ENCODE results near the gene FGF6.
A peak's percentile ranks its signal among the peaks of the same experiment; 100 is the strongest.

Gene FGF6

GRCh38 chr12:4446335-4446734 is 720 bp upstream of the FGF6 start:
- DNase-seq: no peak

- no peak for DNase-seq
Measured at GRCh38 chr12:4444031-4444430, 1.6 kb downstream of the FGF6 start.

DNA sequence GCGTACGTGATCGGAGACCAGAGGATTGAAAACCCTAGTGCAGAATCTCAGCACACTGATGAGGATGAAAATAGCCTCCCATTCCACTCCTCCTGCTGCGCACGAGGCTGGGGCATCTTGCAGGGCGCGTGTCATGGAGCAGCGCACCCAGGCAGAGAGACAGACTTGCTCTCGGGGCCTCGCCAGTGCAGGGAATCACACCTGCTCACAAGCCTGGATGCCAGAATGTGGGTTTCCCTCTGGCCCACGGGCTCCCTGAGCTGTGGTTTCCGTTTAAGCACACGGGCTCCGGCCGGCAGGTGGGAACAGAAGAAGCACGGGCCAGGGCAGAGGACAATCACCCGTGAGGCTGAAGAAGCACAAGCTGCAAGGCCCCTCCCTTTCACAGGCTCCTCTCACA is 2.0 kb downstream of the FGF6 start:
- DNase-seq: no peak

DNA sequence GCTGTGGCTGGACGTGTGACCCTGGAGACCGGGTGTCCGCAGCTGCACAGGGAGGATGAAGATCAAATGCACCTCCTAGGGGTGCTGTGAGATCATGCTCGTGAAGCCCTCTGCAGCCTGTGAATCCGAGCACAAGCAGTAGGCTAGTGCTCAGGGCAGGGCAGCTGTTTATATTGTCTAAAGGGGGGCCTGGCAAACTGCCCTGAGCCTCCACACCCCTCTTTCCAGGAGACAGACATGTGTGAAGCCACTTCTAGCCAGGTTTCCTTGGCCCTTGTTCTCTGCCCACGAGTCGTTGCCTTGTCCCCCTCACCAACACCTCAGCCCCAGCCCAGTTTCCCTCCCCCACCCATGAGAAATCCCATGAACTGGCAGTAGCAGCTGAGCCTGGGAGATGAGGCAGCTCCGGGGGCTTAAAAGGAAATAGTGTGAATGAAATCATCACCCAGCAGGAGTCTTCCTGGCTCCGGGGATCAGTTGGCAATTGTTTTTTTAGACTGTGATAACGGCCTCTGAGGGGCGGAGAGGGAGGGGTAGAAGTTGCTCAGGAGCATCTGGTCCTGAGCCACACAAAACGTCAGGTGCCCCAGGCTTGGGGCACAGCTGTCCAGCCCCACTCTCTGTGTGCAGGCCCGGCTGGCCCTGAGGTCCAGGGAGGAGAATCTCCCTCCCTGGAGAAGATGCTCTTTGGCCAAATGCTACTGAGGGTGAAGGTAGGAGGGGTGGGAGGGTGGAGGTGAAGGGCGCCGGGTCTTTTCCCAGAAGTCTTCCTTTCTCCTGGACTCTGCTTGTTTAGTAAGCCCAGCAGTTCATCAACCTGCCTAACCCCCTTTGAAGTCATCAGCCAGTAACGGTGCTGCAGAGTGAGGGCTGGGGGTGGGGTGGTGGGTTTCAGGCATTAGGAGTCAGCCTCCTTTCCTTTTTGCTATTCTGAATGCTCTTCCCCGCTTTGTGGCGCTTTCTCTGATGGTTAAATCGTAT is 4.0 kb downstream of the FGF6 start:
- no peak for DNase-seq

DNA sequence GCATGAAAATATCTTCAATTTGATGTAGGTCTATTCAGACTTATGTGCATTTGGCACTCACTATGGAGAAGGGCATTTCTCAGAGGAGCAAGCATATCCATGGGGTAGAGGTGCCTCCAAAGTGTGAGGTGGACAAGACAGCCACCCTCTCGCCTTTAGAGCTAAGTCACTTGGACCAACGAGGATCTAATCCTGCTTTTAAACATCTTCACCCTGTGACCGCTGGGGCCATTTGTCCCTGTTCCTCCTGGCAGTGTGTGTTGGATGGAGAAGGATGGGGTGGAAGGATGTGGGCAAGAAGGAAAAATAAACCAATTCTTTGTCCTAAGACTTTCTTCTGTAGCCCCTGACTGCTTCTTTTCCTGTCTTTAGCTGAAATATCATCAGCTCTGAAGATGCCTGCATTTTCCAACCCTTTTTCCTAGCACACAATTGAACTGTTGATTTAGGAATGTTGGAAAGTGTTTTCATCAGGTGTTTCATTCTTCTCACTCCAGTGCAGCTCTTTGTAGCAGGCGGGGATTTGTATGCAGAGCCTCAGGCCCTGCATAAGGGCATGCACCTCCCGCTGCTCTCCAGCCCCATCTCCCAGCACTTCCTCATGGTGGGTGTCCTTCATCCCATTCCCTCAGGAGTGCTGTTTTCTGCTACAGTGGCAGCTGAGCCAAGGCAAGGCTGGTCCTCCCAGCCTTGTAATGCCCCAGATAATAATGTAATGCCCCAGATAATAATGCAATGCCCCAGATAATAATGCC is 5.3 kb downstream of the FGF6 start:
- no peak for DNase-seq

DNA sequence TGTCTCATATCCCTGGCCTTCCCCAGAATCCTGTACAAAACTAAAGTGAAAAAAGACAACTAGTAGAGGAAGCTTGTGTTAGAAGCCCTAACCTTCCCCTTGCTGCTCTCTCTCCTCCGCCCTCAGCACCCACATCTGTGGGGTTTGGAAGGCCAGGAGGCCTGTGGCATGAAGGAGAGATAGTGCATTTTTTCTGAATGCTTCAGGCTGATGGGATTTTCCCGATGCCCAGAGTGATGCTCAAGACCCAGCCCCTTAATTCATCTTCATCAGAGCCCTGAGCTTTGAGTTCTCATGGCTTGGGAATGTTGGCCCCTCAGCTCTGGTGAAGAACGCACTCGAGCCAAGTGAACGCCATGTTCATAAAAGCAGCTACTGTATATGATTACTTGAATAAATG is 5.9 kb downstream of the FGF6 start:
- DNase-seq: no peak

DNA sequence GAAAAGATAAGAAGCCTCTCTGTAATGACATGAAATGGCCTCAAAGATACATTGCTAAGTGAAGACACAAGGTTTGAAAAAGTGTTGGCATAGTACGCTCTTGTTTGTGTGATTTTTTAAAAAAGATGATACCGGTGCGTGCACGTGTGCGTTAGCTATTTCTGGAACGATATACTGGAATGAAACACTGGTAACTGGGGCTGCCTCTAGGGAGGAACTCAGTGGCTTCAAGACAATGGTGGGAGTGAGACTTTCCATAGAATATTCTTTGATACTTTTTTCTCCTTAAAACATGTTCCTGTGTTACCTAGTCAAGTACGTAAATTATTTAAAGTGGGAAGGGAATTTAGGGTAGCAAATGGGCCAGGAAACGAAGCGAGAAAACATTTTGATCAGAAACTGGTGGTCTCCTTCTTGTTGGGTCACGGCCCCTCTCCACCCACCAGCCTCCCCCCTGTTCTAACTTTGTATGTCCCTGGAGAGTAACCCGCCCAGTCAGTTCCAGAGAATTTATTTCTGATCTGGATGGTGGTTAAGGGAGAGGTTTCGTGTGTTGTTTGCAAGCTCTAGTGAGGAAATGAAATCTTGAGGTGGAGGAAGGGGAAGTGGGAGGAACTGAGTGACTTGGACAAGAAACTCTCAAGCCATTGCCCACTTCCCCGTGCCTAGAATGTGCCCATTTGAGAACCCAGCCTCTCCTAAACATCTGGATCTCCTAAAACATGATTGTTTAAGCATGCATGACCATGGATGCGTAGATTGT is 6.6 kb downstream of the FGF6 start:
- DNase-seq: no peak

- no peak for DNase-seq
Measured at GRCh38 chr12:4435537-4435936, 10.1 kb downstream of the FGF6 start.

DNA sequence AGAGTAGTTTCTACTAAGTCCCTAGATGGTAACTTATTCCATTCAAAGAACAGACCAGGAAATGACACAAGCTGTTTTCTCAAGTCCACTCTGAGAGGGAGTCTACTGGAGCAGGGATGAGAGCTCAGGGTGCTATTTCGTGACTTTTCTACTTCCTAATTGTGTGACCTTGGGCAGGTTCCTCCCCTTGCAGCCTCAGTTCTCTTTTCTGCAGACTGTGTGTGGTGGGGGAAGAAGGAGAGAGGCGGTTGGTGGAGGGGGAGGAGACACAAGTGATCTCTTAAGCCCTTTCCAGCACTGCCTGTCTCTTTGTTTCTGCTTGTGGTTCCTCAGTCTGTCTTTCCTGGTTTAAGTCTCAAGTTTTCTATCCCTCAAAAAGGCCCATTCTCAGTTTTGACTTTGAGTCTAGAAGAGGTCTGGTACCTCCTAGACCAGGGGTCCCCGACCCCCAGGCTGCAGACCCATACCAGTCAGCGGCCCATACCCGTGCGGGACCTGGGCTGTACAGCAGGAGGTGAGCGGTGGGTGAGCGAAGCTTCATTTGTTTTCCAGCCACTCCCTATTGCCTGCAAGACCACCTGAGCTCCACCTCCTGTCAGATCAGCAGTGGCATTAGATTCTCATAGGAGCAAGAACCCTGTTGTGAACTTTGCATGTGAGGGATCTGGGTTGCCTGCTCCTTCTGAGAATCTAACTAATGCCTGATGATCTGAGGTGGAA is 10.7 kb downstream of the FGF6 start:
- no peak for DNase-seq

DNA sequence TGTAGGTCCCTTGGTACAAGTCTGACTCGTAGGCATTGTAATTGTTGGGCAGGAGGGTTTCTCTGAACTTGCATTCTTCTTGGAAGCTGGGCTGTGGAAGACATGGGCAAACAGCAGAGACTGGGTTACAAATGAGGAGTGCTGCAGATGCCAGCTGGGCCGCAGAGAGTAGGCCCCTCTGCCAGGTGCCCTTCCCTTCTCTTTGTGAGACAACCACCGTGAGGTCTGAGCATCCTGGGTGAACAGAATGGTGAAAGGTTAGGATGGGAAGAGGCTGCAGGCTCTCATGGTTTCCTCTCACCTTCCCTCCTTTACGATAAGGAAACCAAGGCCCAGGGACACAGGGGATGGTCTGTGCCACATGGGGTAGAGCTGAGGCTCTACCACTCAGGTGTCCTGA is 11.3 kb downstream of the FGF6 start:
- no peak for DNase-seq

GRCh38 chr12:4433745-4434058 is 11.9 kb downstream of the FGF6 start:
- no peak for DNase-seq

DNA sequence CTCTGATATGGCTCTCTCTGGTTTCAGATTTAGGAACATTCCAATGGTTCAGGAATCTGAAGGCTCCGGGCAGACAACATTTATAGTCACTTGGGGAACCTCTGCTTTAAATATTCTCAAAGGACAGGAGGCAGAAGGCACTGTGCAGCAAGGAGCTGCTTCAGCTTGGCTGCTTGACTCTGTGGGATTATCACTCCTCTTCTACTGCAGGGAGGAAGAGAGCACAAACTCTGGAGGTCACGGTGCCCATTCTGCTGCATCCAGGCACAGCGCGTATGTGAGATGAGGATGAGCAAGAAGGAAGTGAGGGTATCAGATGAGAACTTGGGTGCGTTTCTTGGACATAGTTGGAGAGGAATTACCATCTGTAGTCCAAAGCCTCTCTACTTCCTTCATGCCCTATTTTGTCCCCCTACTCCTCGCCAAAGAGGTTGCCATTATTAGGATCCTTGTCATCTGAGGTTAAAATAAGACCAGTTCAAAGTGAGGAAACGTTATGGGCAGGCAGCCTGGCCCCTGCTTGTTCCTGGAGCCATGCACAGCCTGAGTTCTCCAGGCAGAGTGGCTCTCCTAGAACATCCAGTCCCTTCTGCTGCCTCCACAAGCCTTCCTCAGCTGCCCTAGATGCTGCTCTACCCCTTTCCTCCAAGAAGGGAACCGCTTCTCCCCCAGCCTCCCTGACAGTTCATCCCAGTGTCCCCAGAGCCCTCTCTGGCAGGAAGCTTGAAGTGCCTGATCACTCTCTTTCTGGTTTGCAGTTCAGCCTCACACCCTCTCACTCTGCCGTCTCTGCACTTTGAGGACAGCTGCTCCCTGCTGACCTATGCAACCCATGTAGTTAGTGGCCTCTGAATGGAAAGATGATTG is 12.5 kb downstream of the FGF6 start:
- DNase-seq: no peak

GRCh38 chr12:4431866-4432265 is 13.7 kb downstream of the FGF6 start:
- no peak for DNase-seq

DNA sequence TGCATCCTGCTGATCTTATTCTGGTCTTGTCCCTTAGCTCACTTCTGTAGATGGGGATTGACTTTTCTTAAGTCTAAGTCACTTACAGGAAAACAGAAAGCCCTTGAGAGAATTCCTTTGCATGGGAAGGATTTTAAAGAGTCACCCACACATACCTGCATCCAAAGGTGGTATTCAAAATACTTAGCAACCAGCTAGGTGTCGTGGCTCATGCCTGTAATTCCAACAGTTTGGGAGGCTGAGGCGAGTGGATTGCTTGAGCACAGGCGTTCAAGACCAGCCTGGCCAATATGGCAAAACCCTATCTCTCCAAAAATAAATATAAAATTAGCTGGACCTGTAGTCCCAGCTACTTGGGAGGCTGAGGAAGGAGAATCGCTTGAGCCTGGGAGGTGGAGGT is 14.2 kb downstream of the FGF6 start:
- no peak for DNase-seq

- no peak for DNase-seq
Measured at GRCh38 chr12:4424422-4424821, 21.2 kb downstream of the FGF6 start.

GRCh38 chr12:4423528-4424195 is 22.0 kb downstream of the FGF6 start:
- DNase-seq: no peak

- no peak for DNase-seq
Measured at GRCh38 chr12:4422985-4423384, 22.6 kb downstream of the FGF6 start.

DNA sequence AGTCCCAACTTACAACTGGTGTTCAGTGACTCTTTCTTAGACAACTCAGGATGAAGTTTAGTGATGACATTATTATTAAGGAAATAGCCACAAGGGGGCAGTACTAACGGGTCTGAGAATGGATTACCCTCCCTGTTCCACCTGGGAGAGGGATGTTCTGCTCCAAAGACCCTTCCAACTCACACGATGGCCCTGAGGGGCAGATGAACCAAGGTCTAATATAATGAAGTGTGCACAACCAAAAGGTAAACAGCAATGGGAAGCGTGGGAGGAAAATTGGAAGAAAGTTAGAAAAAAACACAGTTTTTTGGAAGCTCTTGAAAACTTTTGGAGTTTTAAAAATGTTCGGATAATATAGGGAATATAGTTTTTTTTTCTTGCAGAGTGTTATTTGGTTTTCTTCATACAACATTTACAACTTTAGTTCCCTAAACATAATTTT is 24.0 kb downstream of the FGF6 start:
- peak; percentile 9 for DNase-seq

DNA sequence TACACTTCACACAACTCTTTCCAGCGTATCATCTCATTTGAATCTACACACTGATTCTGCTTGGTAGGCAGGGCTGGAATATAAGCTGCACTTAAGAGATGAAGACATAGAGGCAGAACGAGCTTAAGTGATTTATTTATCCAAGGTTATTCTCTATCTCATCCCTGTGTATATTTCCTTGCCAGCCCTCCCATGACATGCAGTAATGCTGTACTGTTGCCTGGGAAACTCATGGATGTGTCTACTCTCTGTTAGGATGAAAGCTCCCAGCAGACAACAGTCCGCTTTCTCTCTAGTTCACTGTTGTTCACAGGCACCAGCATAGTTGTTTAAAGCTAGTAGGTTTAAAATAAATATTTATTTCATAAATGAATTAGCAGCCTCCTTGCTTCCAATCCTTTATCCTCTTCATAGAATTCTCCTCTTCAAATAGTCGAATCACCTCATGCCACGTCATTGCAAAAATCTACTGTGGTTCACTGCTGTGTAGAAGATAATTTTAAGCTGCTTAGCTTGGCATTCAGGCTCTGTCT is 25.4 kb downstream of the FGF6 start:
- no peak for DNase-seq

GRCh38 chr12:4418913-4419312 is 26.7 kb downstream of the FGF6 start:
- no peak for DNase-seq

DNA sequence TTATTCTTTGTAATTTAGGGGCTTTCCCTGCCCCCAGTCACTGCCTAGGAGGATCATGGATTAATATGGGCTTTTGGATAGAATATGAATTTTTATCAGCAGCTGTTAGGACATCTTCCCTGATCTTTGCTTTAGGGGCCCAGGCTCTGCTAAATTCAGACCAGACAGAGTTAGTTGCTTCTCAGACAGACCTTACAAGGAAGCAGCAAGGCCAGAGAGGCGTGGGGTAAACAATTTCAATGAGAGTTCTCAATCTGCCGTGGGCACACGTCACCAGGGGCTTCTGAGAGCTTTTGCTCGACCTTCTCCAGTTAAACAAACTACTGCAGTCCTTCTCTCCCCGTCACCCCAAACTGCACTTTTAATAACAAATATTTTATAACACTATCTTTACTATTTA is 27.7 kb downstream of the FGF6 start:
- DNase-seq: no peak

All from NCI-H510A treated with DMSO at 0.1 percent for 48 hours (cell line).